Activated CD4-positive, alpha-beta T cell treated with anti-CD3 and anti-CD28 coated beads, Interleukin-2, amount 50 U/mL, for 4 hours (primary cell): ENCODE data around the gene VSIG10.
"Not testable (repeated sequence)": the region's sequence is repeated elsewhere in the genome, so short reads cannot be mapped to it uniquely, and the experiment has no call there.

Experiments used
- DNase-seq, 2 experiments: peaks; one replicate each; pipeline ENCODE4 v3.0.0-alpha.2; 2020

VSIG10 gene

GRCh38 chr12:118107694-118108093 lies 3.9 kb upstream of the VSIG10 start:
- DNase-seq = no peak

- no peak for DNase-seq
Measured at GRCh38 chr12:118107011-118107410, 3.2 kb upstream of the VSIG10 start.

- DNase-seq = no peak
Measured at GRCh38 chr12:118103201-118103600, 610 bp downstream of the VSIG10 start.

GRCh38 chr12:118102609-118103008 lies 1.2 kb downstream of the VSIG10 start:
- no peak for DNase-seq

GRCh38 chr12:118102070-118102469 lies 1.7 kb downstream of the VSIG10 start:
- DNase-seq = no peak

- DNase-seq = no peak
Measured at GRCh38 chr12:118101051-118101450, 2.8 kb downstream of the VSIG10 start.

GRCh38 chr12:118098911-118099671 lies 4.7 kb downstream of the VSIG10 start:
- DNase-seq = no peak

GRCh38 chr12:118098401-118098800 lies 5.4 kb downstream of the VSIG10 start:
- DNase-seq = no peak

- no peak for DNase-seq
Measured at GRCh38 chr12:118094039-118094438, 9.8 kb downstream of the VSIG10 start.

GRCh38 chr12:118089782-118090181 lies 14.0 kb downstream of the VSIG10 start:
- DNase-seq = no peak

- DNase-seq = no peak
Measured at GRCh38 chr12:118082161-118082560, 21.6 kb downstream of the VSIG10 start.

GRCh38 chr12:118081521-118081920 lies 22.3 kb downstream of the VSIG10 start:
- DNase-seq = not testable (repeated sequence)

- DNase-seq = no peak
Measured at GRCh38 chr12:118073768-118074167, 30.0 kb downstream of the VSIG10 start.

GRCh38 chr12:118070650-118071049 lies 33.2 kb downstream of the VSIG10 start:
- no peak for DNase-seq

- DNase-seq = no peak
Measured at GRCh38 chr12:118068445-118068844, 35.4 kb downstream of the VSIG10 start.

GRCh38 chr12:118065380-118065779 lies 38.4 kb downstream of the VSIG10 start:
- no peak for DNase-seq

- no peak for DNase-seq
Measured at GRCh38 chr12:118064608-118065007, 39.2 kb downstream of the VSIG10 start.

GRCh38 chr12:118063576-118064391 lies 40.0 kb downstream of the VSIG10 start:
- DNase-seq = no peak

- no peak for DNase-seq
Measured at GRCh38 chr12:118061873-118062843, 41.7 kb downstream of the VSIG10 start.

- peak; percentile 54 to 61 for DNase-seq
Measured at GRCh38 chr12:118061011-118061872, 42.6 kb downstream of the VSIG10 start, which contains the start of gene WSB2. Gene WSB2 (minus strand): TSS chr12:118061179. CDS start chr12:118061048, 131 bp downstream.

GRCh38 chr12:118060301-118061010 lies 43.4 kb downstream of the VSIG10 start:
- peak; percentile 7 to 8 for DNase-seq
